GM18505 (cell line): ENCODE data around the gene DNER.

ENCODE experiments used
- ATAC-seq: cut with Tn5 transposase; IDR thresholded peaks from one replicate; pipeline ENCODE4 v1.9.1; 2021; ENCODE audit not compliant: unreplicated experiment
- POLR2A ChIP-seq: IDR thresholded peaks from 4 replicates; pipeline ENCODE4 v1.6.1; 2011; ENCODE audit warnings: borderline replicate concordance; ENCODE audit not compliant: insufficient read depth, insufficient read length; ENCODE audit errors: extremely low read depth

DNER gene

DNA sequence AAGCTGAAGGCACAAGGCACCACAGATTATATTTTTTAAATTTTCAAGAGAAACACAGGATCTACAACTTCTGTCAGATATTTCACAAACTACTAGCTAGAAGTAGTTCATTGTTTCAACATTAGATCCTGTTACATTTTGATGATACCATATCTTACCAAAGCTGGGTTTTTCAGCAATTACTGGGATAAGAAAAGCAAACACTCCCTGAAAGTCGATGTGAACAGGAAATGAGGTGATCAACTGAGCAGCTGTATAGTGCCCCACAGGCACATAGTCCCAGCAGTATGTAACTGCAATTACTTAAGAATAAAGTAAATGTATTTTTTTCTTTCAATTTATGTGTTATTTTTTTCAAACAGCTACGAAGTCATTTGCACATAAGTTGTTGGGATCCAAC lies 103.5 kb downstream of the DNER start:
- no peak for ATAC-seq
- TF ChIP-seq POLR2A = no peak

GRCh38 chr2:229610333-229610732 lies 104.0 kb downstream of the DNER start:
- no peak for TF ChIP-seq POLR2A
- ATAC-seq = no peak

GRCh38 chr2:229601936-229602335 lies 112.4 kb downstream of the DNER start:
- ATAC-seq = no peak
- TF ChIP-seq POLR2A = no peak

GRCh38 chr2:229601396-229601795 lies 113.0 kb downstream of the DNER start:
- no peak for ATAC-seq
- no peak for TF ChIP-seq POLR2A

DNA sequence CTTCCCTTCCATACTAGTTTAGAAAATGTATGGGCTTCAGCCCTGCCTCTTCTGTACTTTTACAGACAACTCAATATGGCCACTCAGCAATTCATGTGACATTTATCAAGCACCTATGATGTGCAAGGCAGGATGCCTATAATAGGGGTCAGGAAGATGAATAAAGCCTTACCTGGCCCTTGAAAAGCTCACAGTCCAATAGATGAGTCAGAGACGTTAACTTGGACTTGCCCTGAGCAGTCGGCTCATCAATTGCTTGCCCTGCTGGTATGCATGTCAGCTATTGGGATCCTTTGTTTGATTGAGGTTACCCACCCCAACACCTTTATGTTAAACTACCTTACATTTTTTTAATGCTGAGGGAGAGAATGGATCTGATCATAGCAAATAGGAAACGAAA lies 116.1 kb downstream of the DNER start:
- TF ChIP-seq POLR2A = no peak
- ATAC-seq = no peak

DNA sequence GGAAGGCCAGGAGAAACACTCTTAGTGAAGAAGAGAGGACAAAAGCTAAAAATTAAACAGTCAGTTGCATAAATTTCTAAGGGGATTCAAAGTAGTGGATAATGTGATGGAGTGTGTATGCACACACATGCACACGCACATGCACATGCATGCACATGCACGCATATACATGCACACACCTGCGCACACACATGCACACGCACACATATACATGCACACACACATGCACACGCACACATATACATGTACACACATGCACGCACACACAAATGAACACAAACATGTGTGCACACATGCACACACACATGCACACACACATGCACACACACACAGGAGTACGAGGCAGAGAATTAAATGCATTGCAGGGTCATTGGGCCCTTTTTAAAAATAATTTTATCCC lies 117.6 kb downstream of the DNER start:
- no peak for ATAC-seq
- TF ChIP-seq POLR2A = no peak

GRCh38 chr2:229591611-229592010 lies 122.7 kb downstream of the DNER start:
- no peak for ATAC-seq
- no peak for TF ChIP-seq POLR2A

DNA sequence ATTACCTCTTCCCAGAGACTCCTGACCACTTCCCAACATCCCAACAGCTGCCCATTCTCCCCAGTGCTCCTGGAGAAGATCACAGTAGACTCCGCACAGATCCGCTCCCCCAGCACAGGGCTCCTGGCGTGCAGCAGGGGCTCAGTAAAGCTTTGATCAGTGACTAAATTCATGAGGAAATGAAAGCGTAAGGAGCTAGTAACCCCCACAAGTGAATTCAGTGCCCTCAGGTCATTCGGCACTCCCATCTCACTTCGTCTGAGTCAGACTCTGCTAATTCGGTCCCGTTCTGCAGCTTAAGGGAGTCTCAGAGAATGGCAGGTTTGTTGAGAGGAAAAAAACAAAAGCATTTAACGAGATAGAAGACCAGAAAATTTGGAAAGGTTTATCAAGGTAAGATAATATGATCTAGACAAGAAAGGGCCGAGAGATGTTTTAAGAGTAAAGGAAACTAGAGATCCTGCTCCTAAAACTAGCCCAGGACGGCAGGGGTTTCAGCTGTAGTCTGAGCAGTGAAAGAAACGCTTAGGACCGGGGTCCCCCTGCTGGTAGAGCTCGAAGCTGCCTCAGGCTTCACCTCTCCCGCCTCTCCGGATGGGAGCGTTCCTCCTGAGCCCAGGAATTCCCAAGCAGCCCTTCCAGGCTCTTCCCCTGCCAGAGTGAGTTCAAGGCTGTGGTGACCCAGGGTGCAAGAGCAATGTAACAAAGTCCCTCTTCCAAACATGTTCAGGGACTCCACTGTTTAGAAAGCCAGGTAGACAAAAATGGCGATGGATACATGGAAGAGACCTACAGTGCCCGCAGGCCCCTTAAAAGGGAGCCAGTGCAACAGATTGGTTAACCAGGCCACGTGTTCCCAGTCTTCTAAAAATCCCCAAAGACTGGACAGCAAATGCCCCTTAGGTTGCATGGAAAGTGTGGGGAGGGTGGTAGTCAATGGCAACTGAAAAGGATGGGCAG lies 127.3 kb downstream of the DNER start:
- ATAC-seq = peak; percentile 71

DNA sequence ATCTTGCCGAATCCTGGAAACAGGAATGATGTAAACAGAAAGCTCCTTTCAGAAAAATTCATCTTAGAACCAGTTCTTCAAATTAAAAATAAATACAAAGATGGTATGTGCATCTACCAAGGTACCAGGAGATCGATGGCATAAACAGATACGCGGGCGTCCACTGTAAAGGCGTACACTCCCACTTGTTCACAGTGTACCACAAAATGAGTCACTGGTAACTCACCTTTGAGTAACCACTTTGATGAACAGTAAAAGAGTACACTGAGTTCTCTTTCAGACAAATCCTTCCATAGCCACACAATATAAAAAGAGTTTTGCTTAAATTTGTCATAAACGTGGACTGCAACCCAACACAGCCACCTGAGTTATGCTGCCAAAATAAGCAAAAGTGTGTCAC lies 128.3 kb downstream of the DNER start:
- TF ChIP-seq POLR2A = no peak
- ATAC-seq = no peak

More for the DNA sequence above, 127.3 kb downstream of the DNER start:
- TF ChIP-seq POLR2A = no peak

- no peak for ATAC-seq
- TF ChIP-seq POLR2A = no peak
These were observed 132.2 kb downstream of the DNER start for GRCh38 chr2:229582151-229582550.

GRCh38 chr2:229578052-229578846 lies 136.1 kb downstream of the DNER start:
- no peak for ATAC-seq
- no peak for TF ChIP-seq POLR2A

DNA sequence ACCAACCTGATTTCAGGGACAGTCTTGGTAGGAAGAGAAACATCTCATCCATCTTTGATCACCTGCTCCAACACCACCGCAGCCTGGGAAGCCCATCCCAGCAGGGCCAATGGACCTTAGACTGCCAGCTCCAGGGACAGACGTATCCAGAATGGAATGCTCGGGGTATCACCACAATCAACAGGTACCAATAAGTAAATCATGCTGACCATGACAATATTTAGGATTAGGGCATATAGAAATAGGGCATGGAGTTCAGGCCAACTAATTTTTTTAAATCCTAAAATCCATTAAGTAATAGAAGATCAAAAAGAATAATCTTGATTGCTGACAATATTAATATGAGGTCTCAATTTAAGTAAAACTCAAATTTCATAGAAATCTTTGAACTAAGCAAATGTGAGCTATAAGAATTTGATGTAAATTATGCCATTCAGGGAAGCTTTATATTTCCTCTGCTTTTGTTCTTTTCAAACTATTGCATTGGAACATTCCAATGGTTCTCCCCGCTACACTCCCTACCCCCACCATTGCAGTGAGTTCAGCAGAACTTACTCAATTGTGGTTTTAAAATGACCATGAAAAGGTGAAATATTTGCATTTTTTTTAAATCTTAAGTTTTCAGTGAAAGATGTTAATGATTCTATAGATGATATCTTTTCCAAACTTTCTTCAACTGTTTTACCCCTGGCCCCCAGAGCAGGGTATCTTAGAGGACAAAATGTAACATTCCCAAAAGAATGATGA lies 138.6 kb downstream of the DNER start:
- ATAC-seq = no peak
- TF ChIP-seq POLR2A = no peak
